Neutrophil (primary cell): Measurements from ENCODE around the gene CFAP20DC.

Source experiments
- H3K27ac ChIP-seq: fragments of 200-600 bp; sonication (generic); 2 replicates; pipeline ENCODE4 v1.5.1; 2016; ENCODE audit warnings: mild to moderate bottlenecking, moderate library complexity
- H3K27me3 ChIP-seq: fragments of 200-600 bp; sonication (generic); 2 replicates; pipeline ENCODE4 v1.6.0; 2016; ENCODE audit warnings: mild to moderate bottlenecking
- H3K36me3 ChIP-seq: fragments of 200-600 bp; sonication (generic); 2 replicates; pipeline ENCODE4 v1.5.1; 2017
- H3K4me1 ChIP-seq, 2 experiments: fragments of 200-600 bp in 1 of 2; sonication (generic) in 1 of 2; 1 replicate in 1 of 2; 2 replicates in 1 of 2; pipeline versions ENCODE4 v1.5.1 to v1.6.1; 2013 to 2016; ENCODE audit warnings: low read depth in 1 of 2, low read length in 1 of 2, mild to moderate bottlenecking in 1 of 2, moderate library complexity in 1 of 2; ENCODE audit not compliant: control insufficient read depth in 1 of 2, insufficient read depth in 1 of 2
- H3K4me3 ChIP-seq, 2 experiments: fragments of 200-600 bp in 1 of 2; sonication (generic) in 1 of 2; 1 replicate in 1 of 2; 2 replicates in 1 of 2; pipeline ENCODE4 v1.5.1; 2013 to 2016; ENCODE audit warnings: low read depth in 1 of 2, low read length in 1 of 2, mild to moderate bottlenecking in 1 of 2, moderate library complexity in 1 of 2
- H3K9me3 ChIP-seq: fragments of 200-600 bp; sonication (generic); 2 replicates; pipeline ENCODE4 v1.5.1; 2016
- CTCF ChIP-seq: fragments of 200-600 bp; sonication (generic); IDR thresholded peaks from 2 replicates; pipeline ENCODE4 v1.5.1; 2016; ENCODE audit warnings: antibody characterized with exemption

The CFAP20DC gene

DNA sequence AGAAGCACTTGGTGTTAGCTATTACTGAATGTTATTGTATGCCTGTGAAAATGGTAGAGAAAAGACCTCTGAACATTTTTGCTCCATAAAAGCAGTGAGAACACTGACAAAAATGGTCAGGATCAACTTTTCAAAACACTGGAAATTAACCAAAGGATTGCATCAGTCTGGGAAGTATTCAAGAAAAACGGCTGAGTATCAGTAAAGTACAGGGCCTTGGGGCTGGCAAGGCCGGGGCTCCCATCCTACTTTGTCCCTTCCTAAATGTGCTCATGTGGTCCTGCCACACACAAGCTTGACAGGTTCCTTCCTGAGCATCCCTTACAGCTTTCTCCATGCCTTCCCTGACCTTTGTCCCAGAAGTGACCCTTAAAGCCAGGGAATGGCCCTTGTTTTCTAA lies 84.0 kb downstream of the CFAP20DC start:
- no peaks in the 10 kb centered on the region for H3K27me3 ChIP-seq
- H3K9me3 ChIP-seq = no peaks in the 10 kb centered on the region
- H3K36me3 ChIP-seq = no peaks in the 10 kb centered on the region
- no peak overlapping the region for H3K4me3 ChIP-seq
- no peak for TF ChIP-seq CTCF
- H3K4me1 ChIP-seq = no peaks in the 10 kb centered on the region
- no peak overlapping the region for H3K27ac ChIP-seq

- H3K4me1 ChIP-seq = no peaks in the 10 kb centered on the region
- no peaks in the 10 kb centered on the region for H3K27me3 ChIP-seq
- no peak overlapping the region for H3K4me3 ChIP-seq
- no peaks in the 10 kb centered on the region for H3K36me3 ChIP-seq
- H3K9me3 ChIP-seq = no peaks in the 10 kb centered on the region
- TF ChIP-seq CTCF = no peak
- H3K27ac ChIP-seq = no peak overlapping the region
Observed at GRCh38 chr3:58963928-58964503, 85.8 kb downstream of the CFAP20DC start.

- H3K4me3 ChIP-seq = no peak overlapping the region
- H3K27ac ChIP-seq = no peak overlapping the region
- no peaks in the 10 kb centered on the region for H3K9me3 ChIP-seq
- H3K36me3 ChIP-seq = no peaks in the 10 kb centered on the region
- no peak for TF ChIP-seq CTCF
- H3K4me1 ChIP-seq = no peaks in the 10 kb centered on the region
- no peaks in the 10 kb centered on the region for H3K27me3 ChIP-seq
Observed at GRCh38 chr3:58962816-58963215, 87.0 kb downstream of the CFAP20DC start.

DNA sequence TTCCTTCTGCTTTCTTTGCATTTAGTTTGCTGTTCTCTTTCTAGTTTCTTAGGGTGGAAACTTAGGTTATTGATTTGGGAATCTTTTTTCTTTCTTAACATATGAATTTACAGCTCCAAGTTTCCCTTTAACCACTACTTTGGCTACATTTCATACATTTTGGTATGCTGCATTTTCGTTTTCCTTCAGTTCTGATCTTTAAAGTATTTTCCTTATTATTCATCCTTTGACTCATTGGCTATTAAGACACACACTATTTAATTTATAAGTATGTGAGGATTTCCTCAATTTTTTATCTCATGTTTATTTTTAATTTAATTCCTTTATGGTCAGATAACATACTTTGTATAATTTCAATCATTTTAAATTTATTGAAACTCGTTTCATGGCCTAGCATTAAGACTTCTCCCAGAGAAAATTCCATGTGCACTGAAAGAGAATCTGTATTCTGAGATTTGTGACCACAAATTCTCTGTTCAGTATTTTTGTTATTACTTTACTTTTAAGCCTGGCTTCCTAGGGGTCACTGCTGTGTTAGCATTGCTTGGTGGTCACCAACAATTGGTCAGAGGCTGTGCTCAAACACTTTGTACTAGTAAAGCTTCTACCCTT lies 87.7 kb downstream of the CFAP20DC start:
- no peak overlapping the region for H3K4me3 ChIP-seq
- H3K27me3 ChIP-seq = no peaks in the 10 kb centered on the region
- no peaks in the 10 kb centered on the region for H3K4me1 ChIP-seq
- no peaks in the 10 kb centered on the region for H3K36me3 ChIP-seq
- TF ChIP-seq CTCF = no peak
- H3K9me3 ChIP-seq = no peaks in the 10 kb centered on the region
- H3K27ac ChIP-seq = no peak overlapping the region

DNA sequence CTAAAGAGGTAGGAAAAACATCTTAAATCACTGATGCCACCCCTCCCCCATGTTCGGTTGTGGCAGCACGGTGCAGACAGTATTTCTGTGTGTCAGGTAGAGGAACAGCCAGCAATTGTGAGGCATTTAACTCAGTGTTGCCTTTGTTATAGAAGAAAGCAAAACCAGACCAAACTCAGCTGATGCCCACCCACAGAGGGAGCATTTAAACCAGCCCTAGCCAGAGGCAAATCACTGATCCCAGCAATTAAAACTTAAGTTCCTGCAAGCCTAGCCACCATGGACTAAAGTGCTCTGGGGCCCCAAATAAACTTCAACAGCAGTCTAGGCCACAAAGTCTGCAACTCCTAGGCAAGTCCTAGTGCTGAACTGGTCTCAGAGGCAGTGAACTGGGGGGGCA lies 94.5 kb downstream of the CFAP20DC start:
- H3K27me3 ChIP-seq = no peaks in the 10 kb centered on the region
- no peaks in the 10 kb centered on the region for H3K4me1 ChIP-seq
- H3K9me3 ChIP-seq = no peaks in the 10 kb centered on the region
- H3K4me3 ChIP-seq = no peak overlapping the region
- TF ChIP-seq CTCF = no peak
- no peaks in the 10 kb centered on the region for H3K36me3 ChIP-seq
- no peak overlapping the region for H3K27ac ChIP-seq
